CMK (cell line): ENCODE data around the gene PIEZO2.

Source experiments
- DNase-seq: peaks from one replicate; pipeline ENCODE4 v3.0.0-alpha.2; 2010; ENCODE audit warnings: low read depth

The PIEZO2 gene

DNA sequence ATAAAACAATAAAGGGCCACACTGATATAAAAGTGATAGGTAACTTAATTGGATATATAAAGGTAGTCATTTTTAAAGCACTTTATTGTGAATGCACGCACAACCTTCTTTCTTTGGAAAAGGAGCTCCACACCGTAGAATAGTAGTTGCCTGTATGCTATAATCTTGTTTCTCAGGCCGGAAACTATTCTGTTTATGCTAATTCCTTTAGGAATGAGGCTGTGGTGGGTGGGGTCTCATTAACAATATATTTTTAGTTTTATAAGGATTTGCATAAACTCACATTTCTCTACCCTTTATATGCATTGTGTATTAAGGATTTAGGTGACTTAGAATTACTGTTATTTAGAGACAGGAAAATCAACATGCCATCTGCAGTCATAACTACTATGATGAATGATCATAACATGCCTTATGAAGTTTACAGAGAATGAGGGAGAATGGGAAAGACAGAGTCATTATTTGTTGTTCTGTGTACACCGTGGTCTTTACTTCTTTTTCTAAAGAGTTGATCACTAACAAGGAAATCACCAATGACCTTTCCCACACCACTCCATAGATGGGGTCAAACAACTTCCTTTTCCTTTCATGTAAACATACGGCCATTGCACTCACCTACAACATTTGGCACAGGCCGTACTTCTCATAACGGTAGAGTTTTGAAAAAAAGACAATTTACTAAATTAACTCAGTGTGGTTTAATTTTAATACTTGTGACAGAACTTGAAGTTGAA is 84.5 kb downstream of the PIEZO2 start:
- no peak for DNase-seq

DNA sequence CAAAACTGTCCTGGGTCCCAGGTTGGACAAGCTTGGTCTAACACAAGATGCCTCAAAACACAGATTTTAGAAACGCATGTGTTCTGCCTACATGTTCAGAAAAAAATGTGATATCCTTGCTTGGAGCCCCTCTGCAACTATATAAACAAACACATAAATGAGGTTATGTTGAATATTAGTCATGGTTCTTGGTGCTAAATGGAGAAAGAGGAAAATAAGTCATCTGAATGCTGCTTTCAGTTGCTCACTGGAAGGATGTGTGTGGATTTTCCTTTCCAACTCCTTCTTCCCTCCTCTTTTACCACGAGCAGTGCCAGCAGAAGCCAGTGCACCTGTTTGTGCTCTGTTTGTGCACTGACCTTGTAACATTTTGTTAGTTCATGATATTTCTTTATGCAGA is 85.3 kb downstream of the PIEZO2 start:
- DNase-seq: no peak

GRCh38 chr18:11055721-11056120 is 93.6 kb downstream of the PIEZO2 start:
- DNase-seq: no peak

GRCh38 chr18:11054497-11054896 is 94.9 kb downstream of the PIEZO2 start:
- DNase-seq: no peak

- DNase-seq: no peak
Observed at GRCh38 chr18:11053293-11053692, 96.1 kb downstream of the PIEZO2 start.

DNA sequence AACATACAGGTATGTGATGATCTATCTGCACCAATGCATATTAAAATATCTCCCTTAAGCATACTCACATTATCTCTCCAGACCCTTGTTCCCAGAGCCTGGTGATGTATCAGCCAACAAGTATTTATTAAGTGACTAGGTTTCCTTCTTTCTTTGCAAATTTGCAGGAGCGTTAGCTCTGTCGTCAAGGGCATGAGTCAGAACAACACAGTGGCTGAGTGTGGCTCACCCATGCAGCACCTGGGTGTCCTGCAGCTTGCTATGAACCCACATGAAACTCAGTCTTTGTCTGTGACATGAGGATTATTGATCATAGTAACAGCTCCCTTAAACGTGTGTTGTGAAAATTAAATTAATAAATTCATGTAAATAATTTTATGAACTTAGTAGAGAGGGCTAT is 96.6 kb downstream of the PIEZO2 start:
- no peak for DNase-seq

DNA sequence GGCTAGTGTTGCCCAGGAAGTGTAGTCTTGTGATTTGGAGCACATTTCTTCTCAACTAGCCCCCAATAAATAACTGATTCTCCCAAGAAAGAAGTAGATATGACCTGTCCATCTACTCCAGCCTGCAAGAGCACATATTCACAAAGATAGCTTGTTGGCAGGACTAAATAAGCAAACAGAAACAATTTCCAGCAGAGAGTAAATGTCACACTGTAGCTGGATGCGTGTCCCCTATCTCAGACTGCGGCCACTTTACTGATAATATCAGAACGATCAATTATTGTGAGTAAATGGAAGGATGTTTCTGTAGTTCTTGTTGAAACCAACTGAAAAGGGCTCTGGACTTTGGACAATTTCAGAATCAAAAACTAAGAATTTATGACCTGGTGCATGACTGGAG is 97.9 kb downstream of the PIEZO2 start:
- DNase-seq: no peak

DNA sequence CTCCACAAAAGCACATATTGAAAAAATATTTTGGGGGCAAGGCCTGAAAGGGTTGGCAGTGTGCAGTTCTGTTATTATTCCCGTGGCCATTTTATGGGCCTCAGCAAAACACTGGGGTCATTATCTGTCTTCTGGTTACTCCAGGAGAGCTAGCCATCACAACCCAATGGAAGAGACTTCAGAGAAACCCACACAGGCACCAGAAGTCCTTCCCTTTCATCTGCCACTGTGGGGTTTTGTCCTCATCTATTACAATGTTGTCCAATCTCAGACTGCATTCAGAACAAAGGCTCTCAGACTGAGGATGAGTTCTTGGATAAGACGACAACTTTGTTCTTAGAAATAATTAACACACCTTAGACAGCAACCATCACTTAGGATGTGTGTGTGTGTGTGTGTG is 98.4 kb downstream of the PIEZO2 start:
- DNase-seq: no peak

DNA sequence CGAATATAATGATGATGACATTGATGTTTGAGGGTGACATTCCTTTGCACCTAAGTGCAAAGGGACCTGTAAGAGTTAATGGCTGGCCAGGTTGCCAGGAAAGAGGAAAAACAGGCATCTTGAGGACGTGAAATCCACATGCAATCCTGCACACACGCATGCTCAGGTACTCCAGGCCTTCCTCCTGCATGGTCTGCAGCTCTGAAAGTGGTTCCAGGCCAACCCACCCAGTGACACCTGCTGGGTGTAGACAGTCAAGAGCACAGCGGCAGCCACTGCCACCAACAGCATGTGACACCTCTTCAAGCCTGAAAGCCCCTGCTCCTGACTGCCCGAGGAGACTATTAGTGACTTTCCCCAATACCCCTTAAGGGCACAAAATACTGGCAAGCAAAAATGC is 101.6 kb downstream of the PIEZO2 start:
- no peak for DNase-seq

- DNase-seq: no peak
Observed at GRCh38 chr18:11047156-11047555, 102.2 kb downstream of the PIEZO2 start.

DNA sequence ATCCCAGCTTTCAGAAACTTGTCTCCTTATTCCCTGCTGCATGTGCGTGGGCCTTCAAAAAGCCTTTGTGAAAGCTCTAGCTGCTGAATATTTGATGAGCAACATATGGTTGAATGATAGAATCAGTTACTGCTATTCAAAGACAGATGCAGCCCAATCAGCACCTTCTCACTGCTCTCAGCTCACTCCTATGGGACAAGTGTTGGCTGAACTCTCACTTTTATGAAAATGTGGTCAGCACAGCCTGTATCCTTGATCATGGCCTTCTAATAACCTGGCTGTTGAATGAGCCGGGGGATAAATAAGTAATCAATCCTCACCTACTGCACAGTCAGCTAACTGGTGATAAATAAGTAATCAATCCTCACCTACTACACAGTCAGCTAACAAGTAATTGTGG is 103.2 kb downstream of the PIEZO2 start:
- DNase-seq: no peak

GRCh38 chr18:11043694-11044093 is 105.7 kb downstream of the PIEZO2 start:
- no peak for DNase-seq

GRCh38 chr18:11042247-11042646 is 107.1 kb downstream of the PIEZO2 start:
- DNase-seq: peak; percentile 31

DNA sequence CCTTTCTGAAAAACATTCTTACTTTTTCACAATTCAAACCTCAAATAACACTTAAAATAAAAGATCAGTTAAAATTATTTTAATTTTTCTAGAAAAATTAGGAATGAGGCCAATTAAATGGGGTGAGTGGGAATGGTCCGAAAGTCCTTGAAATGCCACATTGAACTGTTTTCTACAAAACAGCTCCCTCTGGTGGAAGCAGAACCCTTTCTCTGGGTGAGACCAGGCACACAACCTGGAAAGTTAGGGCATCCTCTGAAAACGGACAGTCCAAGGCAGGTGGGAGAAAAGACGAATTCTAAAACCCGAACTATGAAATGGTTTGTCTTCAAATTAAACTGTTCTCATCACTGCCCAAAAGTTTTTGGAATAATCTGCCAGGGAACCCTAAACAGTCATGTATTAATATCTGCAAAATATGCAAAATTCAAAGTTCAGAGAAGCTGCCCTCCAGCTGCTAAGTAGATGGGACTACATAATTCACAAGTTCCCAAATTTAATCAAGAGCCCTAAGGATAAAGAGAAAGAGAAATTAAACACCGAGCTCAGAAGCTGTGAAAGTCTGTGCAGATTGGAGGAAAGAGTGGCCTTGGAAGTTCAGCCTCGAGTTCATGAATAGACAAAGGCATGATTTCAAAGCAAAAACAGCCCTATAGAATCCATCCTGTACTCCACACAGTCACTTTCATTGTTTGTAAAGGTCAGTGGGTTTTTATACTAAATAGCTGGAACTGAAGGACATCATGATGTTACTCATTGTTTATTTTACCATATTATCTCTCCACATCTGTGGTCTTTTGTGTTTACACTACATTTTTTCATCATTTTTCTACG is 108.3 kb downstream of the PIEZO2 start:
- peak; percentile 9 for DNase-seq

GRCh38 chr18:11040359-11040758 is 109.0 kb downstream of the PIEZO2 start:
- no peak for DNase-seq

DNA sequence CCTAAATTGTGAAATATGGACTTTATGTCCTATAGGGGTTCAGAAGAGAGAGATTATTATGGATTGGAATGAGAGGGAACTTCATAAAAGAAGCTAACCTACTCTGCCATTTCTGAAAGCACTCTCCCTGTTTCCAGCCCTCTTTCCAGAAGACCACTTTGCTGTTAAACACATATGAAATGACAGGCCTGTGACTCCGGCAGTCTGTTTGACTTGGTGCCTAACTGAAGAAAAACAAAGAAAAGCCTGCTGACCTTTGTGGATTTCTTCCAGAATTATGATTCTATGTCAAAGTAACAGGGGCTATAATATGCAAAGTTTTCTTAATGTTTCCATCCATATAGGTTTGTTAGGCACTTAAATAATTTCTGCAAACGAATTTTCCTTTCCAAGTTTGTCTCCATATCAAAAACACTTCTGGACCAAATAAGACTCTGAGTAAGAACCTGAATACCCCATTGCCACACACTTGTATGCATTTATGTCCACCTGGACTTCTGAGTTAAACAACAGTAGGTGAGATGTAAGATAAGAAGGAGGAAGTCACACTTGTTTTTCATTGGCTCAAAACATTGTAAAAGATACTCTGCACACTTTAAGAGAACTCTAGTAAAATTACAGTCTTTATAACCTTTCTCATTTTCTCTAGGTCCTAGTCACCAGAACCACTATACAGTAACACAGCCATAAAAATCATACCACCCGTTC is 111.7 kb downstream of the PIEZO2 start:
- DNase-seq: no peak

- DNase-seq: no peak
Observed at GRCh38 chr18:11035814-11036495, 113.4 kb downstream of the PIEZO2 start.

- DNase-seq: no peak
Observed at GRCh38 chr18:11035376-11035775, 114.0 kb downstream of the PIEZO2 start.

DNA sequence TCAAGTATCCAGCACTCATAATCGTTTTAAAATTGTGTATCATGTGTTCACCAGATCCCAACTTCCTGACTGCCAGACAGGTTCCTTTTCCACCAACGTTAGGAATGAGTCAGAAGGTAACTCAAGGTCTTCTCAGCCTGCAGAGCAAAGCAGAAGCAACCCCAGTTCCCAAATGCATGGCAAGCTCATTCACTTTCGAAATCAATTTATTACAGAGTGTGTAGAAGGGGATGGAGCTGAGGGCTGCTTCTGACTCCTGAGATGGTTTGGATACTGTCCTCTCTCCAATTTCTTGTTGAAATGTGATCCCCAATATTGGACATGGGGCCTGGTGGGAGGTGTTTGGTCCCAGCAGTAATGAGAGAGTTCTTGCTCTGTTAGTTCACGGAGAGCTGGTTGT is 114.5 kb downstream of the PIEZO2 start:
- DNase-seq: no peak

DNA sequence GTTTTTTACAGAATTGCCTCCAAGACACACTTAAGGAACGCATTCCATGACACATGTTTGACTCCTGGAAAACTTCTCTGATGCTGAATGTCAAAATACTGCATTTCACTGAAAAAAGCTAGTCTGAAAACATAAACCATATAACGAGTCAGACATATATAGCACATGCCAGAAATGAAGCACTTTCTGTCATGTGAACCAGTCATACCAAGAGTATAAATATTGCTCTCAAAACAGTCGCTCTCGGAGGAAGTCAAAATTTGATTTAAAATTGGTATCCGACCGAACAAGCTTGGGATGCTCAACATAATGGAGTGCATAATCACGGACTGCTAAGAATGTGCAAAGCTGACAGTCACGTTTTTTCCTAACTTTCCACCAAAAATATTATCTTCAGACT is 115.9 kb downstream of the PIEZO2 start:
- DNase-seq: no peak

DNA sequence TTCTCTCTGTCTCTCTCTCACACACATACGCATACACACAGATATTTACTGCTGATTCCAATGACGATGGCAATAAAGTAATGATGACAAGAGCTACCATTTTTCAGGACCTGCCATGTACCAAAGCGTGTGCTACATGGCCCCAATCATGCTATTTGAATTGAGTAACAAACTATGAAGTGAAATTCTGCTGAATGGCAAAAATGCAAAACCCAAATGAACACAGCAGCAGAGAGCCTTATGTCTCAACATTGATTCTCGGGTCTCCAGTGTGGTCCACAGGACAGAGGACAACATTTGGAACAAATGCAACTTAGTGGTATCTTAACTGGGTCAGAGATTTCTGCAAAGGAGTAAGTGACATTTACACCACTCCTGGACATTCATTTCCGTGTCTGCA is 117.4 kb downstream of the PIEZO2 start:
- DNase-seq: no peak

DNA sequence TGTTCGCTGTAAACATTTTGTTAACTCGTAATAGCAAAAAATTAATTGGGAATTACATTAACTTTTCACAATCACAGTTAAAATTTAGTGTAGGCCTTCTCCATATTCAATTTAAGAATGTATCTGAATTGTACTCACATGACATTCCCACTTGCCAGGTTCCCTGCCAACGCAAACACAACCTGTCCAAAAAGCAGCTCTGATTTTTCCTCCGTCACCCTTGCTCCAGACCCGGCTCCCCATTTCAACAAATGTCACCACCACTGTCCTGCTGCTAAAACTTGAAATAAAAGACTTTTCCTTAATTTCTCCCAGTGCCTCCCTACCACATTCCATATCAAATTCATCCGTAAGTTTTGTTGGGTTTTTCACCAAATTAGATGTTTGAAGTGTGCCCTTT is 120.3 kb downstream of the PIEZO2 start:
- no peak for DNase-seq
